OCI-LY3 (cell line): ENCODE measurements around the gene MRPS22.

Experiments used
- H2AFZ ChIP-seq: fragments of 200-600, 300-600 bp; shearing (Covaris generic); 2 replicates; pipeline ENCODE4 v1.6.0; 2014; ENCODE audit warnings: antibody characterized with exemption, low read depth, low read length
- H3K27ac ChIP-seq: fragments of 200-600, 300-600 bp; sonication (generic); 2 replicates; pipeline ENCODE4 v1.5.1; 2014; ENCODE audit warnings: mild to moderate bottlenecking, low read length, moderate library complexity, mixed read lengths
- H3K27me3 ChIP-seq: fragments of 200-600, 300-600 bp; sonication (generic); 2 replicates; pipeline ENCODE4 v1.6.1; 2014; ENCODE audit warnings: low read depth, low read length, mixed read lengths
- H3K36me3 ChIP-seq: fragments of 200-600, 300-600 bp; sonication (generic); replicated peaks from 2 replicates; pipeline ENCODE3; 2014; ENCODE audit warnings: low read depth, low read length, mixed read lengths
- H3K4me1 ChIP-seq: fragments of 300-600, 200-600 bp; sonication (generic); 2 replicates; pipeline ENCODE4 v1.6.1; 2014; ENCODE audit warnings: low read length, mixed read lengths
- H3K4me2 ChIP-seq: fragments of 200-600, 300-600 bp; sonication (generic); 2 replicates; pipeline ENCODE4 v1.6.1; 2014; ENCODE audit warnings: low read length, mixed read lengths
- H3K4me3 ChIP-seq: fragments of 300-600, 200-600 bp; sonication (generic); 2 replicates; pipeline ENCODE4 v1.5.1; 2014; ENCODE audit warnings: antibody characterized with exemption, mild to moderate bottlenecking, low read length, moderate library complexity
- H3K79me2 ChIP-seq: fragments of 300-600, 200-600 bp; shearing (Covaris generic); 2 replicates; pipeline ENCODE4 v1.6.1; 2014; ENCODE audit warnings: mild to moderate bottlenecking, low read length, mixed read lengths
- H3K9ac ChIP-seq: fragments of 300-600, 200-600 bp; shearing (Covaris generic); 2 replicates; pipeline ENCODE4 v1.6.0; 2014; ENCODE audit warnings: mild to moderate bottlenecking, low read length, moderate library complexity
- H3K9me3 ChIP-seq: fragments of 200-600, 300-600 bp; shearing (Covaris generic); 2 replicates; pipeline ENCODE4 v1.6.1; 2014; ENCODE audit warnings: low read length, mixed read lengths; ENCODE audit not compliant: insufficient read depth
- H4K20me1 ChIP-seq: fragments of 200-600, 300-600 bp; sonication (generic); 2 replicates; pipeline ENCODE4 v1.6.1; 2016; ENCODE audit warnings: low read length, mixed read lengths; ENCODE audit not compliant: insufficient read depth
- EZH2phosphoT487 ChIP-seq: fragments of 200-600 bp; shearing (Covaris generic); IDR thresholded peaks from 2 replicates; pipeline ENCODE4 v1.6.1; 2018; ENCODE audit warnings: antibody characterized with exemption, mixed run types, low read depth
- TF ChIP-seq, protein P1 (sequence below): fragments of 200-600, 300-600 bp; sonication (generic); IDR thresholded peaks from 2 replicates; pipeline ENCODE4 v1.5.1; 2014; ENCODE audit warnings: antibody characterized with exemption, low read length, low read depth

MRPS22 gene

DNA sequence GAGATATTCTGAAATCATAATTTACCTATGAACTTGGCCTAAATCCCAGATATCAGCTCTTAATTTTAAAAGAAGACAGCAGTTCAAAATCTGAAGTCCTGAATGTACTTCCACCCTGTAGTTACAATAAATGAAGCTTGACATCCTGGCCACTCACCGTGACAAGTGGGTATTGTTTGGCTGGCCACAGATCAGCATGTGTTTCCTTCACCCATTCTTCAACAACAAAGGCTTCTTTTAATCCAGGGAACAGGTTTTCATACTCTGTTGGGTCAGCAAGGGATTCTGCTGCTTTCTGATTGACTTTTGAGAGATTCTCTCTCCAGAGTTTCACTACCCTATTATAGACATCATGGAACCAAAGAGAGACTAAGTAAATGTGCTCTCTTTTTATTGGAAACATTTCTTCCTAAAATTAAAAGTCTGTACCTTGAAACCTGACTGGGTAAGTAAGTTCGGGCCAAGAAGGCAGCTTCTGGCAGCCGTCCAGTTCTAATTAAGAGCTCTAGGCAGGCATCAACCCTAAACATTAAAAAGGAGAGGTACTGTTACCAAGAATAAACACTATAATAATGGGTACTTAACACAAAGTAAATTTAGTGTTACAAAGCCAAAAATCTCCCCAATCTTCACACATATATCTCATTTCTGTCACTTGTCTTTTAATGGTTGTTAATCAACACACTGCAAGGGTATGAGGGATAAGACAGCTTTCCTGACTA is 15.2 kb downstream of the MRPS22 start:
- Histone ChIP-seq H3K9ac (no peak overlapping the region), H3K79me2 (no peaks in the 10 kb centered on the region), H2AFZ (no peak overlapping the region), H4K20me1 (peaks cover 18% of the 10 kb centered on the region; the same call in 1 of the 2 replicates), H3K27me3 (no peaks in the 10 kb centered on the region), H3K4me1 (peaks cover 19% of the 10 kb centered on the region), H3K4me2 (no peak overlapping the region), H3K36me3 (peaks cover 90% of the 10 kb centered on the region), H3K4me3 (no peak overlapping the region), H3K9me3 (no peaks in the 10 kb centered on the region), H3K27ac (no peak overlapping the region)
- TF ChIP-seq, protein P1, sequence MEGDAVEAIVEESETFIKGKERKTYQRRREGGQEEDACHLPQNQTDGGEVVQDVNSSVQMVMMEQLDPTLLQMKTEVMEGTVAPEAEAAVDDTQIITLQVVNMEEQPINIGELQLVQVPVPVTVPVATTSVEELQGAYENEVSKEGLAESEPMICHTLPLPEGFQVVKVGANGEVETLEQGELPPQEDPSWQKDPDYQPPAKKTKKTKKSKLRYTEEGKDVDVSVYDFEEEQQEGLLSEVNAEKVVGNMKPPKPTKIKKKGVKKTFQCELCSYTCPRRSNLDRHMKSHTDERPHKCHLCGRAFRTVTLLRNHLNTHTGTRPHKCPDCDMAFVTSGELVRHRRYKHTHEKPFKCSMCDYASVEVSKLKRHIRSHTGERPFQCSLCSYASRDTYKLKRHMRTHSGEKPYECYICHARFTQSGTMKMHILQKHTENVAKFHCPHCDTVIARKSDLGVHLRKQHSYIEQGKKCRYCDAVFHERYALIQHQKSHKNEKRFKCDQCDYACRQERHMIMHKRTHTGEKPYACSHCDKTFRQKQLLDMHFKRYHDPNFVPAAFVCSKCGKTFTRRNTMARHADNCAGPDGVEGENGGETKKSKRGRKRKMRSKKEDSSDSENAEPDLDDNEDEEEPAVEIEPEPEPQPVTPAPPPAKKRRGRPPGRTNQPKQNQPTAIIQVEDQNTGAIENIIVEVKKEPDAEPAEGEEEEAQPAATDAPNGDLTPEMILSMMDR: no peak
- TF ChIP-seq EZH2phosphoT487: no peak

DNA sequence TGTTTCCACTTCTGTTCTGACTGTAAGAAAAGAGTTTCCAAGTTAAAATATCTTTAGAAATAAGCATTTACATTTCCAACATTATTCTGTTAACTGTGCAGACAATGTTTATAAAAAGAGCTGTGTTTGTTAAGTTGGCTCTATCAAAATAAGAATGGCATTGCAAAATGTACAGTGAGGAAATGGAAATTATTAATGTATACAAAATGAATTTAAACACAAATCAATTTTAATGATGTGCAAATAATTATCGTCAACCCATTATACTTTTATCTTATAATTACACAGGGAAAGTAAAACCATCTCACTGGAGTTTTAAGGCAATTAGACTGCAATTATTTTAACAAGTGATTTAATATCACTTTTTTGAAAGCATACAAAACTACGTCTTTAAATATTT is 17.5 kb downstream of the MRPS22 start:
- no peak overlapping the region for H2AFZ ChIP-seq
- H3K27ac ChIP-seq: no peak overlapping the region
- peaks cover 14% of the 10 kb centered on the region; the same call in 1 of the 2 replicates for H4K20me1 ChIP-seq
- H3K4me1 ChIP-seq: peaks cover 19% of the 10 kb centered on the region
- H3K4me2 ChIP-seq: no peak overlapping the region
- H3K9ac ChIP-seq: no peak overlapping the region
- no peak for TF ChIP-seq EZH2phosphoT487
- TF ChIP-seq, protein P1: no peak
- H3K36me3 ChIP-seq: peaks cover 86% of the 10 kb centered on the region
- no peaks in the 10 kb centered on the region for H3K27me3 ChIP-seq
- no peaks in the 10 kb centered on the region for H3K79me2 ChIP-seq
- no peaks in the 10 kb centered on the region for H3K9me3 ChIP-seq
- no peak overlapping the region for H3K4me3 ChIP-seq

DNA sequence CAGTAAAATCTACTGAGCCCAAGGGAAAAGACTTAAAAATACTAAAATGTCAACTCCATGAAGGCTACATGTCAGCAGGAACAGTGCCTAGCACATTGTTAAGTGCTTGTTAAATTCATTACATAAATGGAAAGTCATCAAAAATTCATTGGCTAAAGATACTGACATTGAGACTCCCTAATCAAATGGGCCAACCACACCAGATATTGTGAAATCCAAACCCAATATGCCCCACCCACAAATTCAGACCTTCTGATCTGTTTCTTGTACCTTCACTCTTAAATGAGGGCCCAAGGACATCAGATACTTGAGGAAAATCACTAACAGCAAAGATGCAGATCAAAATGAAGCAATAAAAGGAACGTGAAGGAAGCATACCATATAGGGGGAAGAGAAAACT is 20.7 kb downstream of the MRPS22 start:
- Histone ChIP-seq H3K4me2 (no peak overlapping the region), H3K79me2 (no peaks in the 10 kb centered on the region), H4K20me1 (no peaks in the 10 kb centered on the region), H3K27me3 (no peaks in the 10 kb centered on the region), H3K4me1 (no peaks in the 10 kb centered on the region), H3K9me3 (no peaks in the 10 kb centered on the region), H3K4me3 (no peak overlapping the region), H3K36me3 (peaks cover 80% of the 10 kb centered on the region), H3K27ac (no peak overlapping the region), H2AFZ (no peak overlapping the region), H3K9ac (no peak overlapping the region)
- TF ChIP-seq, protein P1: no peak
- no peak for TF ChIP-seq EZH2phosphoT487

DNA sequence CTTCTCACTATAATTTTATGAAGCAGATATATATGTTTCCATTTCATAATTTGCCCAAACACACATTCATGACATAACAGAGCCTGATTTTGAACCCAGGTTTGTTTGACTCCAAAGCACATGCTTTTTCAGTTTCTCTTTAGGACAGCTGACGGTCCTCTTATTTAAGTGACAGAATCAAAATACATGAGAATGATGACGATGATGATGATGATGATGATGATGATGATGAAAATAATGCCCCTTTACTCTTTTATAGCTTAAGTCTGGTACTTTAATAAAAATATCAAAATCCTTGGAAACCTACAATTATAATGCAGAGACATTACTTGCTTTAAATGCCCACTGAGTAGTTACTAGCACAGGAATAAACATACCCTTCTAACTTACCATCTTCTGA is 30.3 kb downstream of the MRPS22 start:
- H3K4me2 ChIP-seq: no peak overlapping the region
- H3K4me3 ChIP-seq: no peak overlapping the region
- TF ChIP-seq, protein P1: no peak
- TF ChIP-seq EZH2phosphoT487: no peak
- H3K36me3 ChIP-seq: peaks cover 73% of the 10 kb centered on the region
- H3K27ac ChIP-seq: no peak overlapping the region
- H4K20me1 ChIP-seq: no peaks in the 10 kb centered on the region
- H3K9me3 ChIP-seq: no peaks in the 10 kb centered on the region
- H3K9ac ChIP-seq: no peak overlapping the region
- no peaks in the 10 kb centered on the region; the same call in 1 of the 2 replicates for H3K79me2 ChIP-seq
- H2AFZ ChIP-seq: no peak overlapping the region
- no peaks in the 10 kb centered on the region for H3K27me3 ChIP-seq
- no peaks in the 10 kb centered on the region for H3K4me1 ChIP-seq
